HG02884 (cell line): ENCODE results near the gene WDR27.
"Not testable (repeated sequence)": the region's sequence is repeated elsewhere in the genome, so short reads cannot be mapped to it uniquely, and the experiment has no call there.

ENCODE experiments used
- ATAC-seq: cut with Tn5 transposase; IDR thresholded peaks from one replicate; pipeline ENCODE4 v1.9.1; 2021; ENCODE audit warnings: mild to moderate bottlenecking, moderate library complexity; ENCODE audit not compliant: unreplicated experiment

Gene WDR27

DNA sequence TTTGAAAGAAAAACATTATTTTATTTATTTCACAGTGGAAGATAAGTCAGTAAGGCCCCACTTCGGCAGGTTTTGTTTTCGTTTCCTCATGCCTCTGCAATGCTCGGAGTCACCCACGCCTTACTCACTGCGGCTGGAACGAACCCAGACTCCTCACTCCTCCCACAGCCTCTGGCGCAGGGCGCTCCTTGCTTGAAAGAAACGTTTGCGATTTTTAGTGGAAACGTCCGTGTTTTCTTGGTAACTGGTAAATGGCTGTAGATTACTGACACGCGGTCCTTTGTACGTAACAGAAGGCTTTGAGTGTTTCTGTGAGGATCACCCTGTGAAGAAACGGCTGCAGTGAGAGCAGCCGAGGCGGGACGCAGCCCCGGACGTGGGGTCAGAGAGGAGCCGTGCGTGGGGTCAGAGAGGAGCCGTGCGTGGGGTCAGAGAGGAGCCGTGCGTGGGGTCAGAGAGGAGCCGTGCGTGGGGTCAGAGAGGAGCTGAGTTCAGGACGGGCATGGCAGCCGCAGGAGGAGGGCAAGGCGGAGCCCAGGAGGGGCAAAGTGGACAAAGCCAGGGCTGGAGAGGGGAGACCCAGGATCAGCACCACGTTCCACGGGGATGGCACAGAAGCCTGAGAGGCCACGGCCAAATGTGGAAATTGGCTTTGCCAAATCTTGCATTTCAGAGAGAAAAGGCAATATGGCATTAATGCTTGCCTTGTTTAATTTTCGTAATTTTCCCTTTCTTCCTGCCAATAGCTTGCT, 249.5 kb downstream of the WDR27 start:
- no peak for ATAC-seq

DNA sequence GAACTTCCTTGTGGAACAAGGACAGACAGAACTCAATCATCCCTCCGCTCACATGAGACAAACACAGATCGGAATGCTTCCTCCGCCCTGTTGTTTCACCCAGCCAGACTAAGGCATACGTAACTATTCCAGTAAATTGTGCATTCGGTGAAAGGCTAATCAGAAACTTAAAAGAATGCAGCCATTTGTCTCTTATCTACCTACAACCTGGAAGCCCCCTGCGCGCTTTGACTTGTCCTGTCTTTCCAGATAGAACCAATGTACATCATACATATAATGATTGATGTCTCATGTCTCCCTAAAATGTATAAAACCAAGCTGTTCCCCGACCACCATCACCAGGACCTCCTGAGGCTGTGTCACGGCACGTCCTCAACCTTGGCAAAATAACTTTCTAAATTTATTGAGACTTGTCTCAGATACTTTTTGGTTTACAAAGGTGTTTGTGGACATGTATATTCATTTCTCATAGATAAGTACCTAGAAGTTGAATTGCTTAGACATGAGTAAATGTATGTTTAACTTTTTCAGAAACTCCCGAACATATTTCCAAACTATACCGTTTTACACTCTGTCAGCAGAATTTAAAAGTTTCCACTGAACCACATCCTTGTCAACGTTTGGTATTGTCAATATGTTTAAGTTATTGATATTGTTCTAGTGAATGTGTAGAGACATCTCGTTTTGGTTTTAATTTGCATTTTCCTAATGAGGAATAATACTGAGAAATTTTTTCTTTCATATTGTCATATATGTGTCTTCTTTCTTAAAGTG, 250.6 kb downstream of the WDR27 start:
- no peak for ATAC-seq

DNA sequence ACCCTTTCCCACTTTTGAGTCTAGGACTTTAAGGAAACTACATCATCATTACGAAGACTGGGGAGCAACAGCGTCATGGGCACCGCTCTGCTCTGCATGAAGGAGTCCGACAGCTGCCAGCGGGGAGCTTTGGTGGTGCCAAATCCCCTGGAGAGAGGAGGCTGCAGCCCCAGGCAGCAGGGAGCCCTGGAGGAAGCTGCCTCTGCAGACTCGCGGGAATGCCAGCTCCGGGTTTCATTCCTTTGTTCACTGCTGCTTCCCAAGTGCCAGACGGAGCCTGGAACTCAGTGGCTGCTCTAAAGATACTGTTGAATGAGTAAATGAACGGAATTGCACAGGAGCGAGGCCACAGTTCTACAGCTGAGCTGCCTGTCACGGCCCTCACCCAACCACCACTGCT, 251.7 kb downstream of the WDR27 start:
- no peak for ATAC-seq

DNA sequence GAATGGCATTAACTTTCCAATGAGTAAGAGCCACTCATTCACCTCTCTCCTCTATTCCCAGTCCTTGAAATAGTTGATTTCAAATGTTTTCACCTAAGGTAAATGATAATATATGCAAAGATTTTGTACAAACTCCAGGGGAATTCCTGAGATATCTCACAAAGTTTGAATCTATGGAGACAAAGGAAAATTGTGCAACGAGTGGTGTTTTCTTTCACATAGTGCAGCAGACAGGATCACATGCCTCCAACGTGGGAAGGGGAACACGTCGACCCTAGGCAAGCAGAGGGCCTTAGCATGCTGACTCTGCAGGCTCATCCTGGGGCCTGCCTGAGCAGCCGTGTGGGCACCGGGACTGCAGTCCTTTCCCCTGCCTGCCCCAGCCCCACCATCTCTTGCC, 252.6 kb downstream of the WDR27 start:
- no peak for ATAC-seq

DNA sequence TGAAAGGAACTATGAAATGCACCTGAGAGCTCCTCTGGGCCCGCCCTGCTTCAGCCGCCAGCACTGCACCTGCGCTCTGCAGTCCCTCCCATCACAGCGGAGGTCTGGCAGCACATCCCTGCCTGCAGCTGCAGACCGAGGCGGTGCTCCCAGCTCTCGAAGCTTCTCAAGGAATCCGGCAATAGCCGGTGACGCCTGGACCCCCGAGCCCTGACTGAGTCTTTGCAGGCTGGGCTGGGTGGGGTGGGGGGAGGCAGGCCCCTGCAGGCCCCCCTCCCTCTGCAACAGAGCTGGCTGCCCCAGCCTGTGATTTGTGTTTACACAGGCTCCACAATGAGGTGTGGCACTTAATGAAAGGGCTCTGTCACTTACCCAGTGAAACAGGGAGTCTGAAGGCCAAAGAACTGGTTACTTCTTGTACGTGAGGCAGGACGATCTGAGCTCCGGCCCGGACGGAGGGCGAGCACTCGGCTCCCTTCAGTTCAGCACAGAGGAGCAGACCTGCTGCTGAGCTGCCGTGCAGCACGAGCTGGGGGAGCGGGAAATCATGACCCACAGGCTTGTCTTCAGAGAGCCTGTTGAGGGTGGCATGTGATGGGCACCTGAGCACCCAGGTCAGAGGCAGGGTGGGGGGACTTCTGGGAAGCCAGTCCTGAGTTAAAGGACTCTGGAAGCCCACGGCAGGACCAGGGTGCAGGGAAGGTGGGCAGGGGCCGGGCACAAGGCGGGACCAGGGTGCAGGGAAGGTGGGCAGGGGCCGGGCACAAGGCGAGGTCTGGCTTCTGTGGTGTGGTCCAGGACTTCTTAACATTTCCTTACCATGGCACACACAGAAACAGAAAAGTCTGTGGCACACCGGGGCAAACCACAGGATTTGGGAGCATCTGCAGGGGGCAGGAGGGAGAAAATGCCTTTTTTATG, 255.9 kb downstream of the WDR27 start:
- ATAC-seq, result no peak

DNA sequence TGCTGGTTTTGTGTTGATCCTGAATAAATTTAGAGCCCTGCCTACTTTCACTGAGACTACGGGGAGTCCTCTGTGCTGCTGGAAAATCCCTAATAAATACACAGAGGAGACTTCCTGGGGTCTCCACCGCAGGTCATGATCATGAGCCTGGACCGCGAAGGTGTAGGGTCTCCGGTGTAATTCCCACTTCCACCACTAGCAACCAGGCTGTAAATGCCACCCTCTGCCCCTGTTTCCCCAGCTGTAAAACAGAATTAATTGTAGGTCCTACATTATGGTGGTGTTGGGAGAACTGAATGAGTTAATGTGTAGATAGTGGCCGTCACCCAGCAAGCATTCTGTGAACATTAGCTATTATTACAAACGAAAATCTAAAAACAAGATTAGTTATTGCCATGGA, 256.6 kb downstream of the WDR27 start:
- no peak for ATAC-seq

DNA sequence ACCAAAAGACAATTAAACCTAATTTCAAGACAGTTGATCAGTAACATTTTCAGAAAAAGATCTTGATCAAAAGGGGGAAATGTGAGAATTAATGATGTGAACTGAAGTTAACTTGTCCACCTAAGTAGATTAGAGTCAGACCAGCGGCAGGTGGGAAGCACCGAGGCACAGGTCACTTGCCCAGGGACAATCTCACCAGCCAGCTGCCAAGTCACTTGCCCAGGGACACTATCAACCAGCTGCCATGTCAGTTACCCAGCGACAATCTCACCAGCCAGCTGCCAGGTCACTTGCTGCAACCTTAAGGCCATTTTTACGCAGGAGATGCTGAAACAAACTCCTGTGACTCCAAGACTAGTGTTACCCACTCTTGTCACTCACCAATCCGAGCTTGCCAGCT, 260.5 kb downstream of the WDR27 start:
- no peak for ATAC-seq

DNA sequence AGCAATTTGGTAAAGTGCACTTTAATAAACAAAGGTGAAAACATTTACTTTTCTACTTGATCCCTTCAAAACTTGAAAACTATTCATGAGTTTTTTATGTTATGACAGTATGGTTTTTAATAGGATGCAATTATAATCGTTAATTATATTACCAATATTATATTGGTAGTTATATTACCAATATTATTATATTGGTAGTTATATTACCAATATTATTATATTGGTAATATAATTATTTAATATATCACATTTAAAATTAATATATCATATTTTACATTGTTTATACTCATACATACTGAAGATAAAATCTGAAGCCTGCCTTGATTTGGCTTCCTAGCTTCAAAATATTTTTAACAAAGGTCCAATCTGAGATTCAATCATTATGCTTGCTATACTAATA, 262.1 kb downstream of the WDR27 start:
- no peak for ATAC-seq

DNA sequence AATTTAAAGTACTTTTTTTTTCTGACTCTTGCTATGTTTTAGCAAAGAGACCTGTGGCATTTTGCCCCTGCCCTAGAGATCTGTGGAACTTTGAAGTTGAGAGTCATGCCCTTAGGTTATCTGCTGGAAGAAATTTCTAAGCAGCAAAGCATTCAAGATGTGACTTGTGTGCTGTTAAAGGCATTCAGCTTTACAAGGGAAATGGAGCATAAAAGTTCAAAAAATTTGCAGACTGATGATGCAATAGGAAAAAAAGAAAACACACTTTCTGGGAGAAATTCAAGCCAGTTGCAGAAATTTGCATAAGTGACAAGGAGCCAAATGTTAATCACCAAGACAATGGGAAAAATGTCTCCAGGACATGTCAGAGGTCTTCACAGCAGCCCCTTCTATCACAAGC, 267.3 kb downstream of the WDR27 start:
- not testable (repeated sequence) for ATAC-seq

DNA sequence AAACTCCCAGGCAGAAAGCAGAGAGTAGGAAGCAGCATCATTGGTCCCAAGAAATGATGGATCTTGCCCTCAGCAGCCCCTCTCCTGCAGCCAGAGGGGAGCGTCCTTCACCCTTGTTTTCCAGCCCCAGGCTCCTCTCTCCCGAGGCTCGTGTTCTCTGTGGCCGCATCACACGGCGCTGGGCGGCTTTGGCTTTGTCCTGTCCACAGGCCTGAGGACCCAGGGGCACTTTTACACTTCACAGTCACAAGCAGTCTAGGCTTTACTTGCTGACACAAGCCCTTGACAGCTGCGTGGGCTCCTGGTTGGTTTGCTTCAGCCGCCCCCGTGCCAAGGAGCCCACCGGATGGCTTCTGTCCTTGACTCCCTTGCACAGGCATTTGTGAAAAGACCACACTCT, 272.8 kb downstream of the WDR27 start:
- ATAC-seq, result no peak

DNA sequence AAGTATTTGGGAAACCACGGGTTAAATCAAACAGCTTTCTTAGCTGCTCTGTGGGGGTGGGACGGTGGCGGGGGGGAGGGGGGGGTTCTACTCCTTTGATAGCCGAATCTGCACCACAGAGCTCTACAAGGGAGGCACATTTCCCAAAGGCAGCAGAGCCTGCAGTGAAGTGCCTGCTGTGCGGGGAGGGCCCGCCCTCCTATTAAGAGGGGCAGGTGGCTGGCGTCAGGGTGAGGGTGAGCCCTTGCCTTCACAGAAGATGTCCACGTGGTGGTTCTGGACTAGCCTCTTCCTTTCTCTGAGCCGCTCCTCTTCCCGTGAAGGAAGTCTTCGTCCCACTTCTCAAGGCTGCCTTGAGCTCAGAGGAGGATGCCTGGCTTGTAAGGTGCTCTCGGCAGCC, 273.3 kb downstream of the WDR27 start:
- no peak for ATAC-seq

DNA sequence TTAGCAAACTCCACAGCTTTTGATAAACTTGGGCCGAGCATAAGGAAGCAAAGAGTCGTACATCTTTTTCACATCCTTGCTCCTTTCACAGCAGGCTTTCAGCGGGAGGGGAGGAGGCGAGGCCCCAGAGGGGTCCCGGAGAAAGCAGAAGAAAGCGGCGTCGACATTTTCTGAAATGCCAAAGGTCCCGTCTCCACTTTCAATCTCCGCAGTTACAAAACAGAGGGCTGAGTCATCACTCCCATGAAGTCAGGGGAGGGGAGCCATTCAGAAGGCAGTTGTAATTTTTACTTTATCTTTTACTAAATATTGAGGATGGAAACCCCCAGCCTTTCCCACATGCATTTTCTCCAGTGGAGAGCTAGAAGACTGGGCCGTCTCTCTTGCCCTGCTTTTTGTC, 274.0 kb downstream of the WDR27 start:
- ATAC-seq, result no peak

DNA sequence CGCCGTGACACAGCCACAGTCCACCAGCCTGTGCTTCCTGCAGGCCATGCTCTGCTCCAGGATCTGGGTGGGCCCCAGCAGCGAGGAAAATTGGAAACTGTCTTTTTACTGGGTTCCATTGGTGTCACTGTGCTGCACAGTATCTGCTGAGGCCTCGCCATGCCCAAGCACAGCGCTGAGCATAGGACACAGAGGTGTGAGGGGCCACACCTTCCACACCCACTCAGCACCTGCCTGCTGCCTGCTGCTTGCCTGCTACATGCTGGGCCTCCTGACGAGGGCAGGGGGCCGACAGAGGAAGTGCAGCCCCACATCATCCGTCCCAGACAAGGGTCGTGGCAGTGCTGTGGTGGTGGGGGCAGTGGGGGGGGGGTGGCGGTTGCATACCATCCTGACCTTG, 275.2 kb downstream of the WDR27 start:
- no peak for ATAC-seq

DNA sequence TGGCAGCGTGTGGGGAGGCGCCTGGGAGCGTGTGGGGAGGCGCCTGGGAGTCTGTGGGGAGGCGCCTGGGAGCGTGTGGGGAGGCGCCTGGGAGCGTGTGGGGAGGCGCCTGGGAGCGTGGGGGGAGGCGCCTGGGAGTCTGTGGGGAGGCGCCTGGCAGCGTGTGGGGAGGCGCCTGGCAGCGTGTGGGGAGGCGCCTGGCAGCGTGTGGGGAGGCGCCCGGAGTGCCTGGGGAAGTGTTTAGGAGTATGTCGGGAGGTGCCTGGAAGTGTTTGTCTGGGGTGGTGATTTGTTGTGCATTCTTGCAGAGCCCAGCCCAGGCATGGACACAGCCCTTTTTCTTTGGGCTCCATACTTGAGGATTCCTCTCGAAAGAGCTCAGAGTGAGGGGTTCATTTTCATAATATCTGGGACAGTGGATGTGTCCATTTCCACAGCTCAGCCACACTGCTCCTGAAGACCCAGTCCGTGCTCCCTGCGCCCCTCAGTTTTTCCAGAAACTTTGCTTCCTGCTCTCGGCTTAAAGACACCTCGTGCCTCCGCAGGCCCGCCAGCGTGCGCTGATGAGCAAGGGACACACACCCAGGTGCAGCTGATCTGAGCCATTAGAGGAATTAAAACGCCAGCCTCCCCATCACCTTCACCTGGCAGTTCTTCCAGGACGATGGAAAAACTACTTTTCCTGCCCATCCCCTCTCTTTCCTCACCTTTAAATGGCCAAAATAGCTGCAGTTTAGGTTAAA, 276.0 kb downstream of the WDR27 start:
- no peak for ATAC-seq

DNA sequence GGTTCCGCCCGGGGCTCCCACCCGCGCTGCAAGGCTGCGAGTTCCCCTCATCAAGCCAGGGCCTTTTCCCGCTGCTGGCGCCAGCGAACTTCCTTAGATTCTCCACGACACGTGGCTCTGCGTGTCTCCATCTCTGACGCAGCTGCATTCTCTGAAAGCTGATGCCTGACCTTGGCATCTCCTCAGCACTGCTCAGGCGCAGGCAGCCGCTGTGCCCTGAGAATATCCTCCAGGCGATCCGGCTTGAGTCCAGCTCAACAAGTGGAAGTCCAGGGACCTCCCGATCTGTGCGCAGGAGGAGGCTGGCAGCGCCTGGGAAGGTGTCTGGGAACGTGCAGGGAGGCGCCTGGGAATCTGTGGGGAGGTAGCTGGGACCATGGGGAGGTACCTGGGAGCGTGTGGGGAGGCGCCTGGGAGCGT, 277.0 kb downstream of the WDR27 start:
- ATAC-seq, result no peak

DNA sequence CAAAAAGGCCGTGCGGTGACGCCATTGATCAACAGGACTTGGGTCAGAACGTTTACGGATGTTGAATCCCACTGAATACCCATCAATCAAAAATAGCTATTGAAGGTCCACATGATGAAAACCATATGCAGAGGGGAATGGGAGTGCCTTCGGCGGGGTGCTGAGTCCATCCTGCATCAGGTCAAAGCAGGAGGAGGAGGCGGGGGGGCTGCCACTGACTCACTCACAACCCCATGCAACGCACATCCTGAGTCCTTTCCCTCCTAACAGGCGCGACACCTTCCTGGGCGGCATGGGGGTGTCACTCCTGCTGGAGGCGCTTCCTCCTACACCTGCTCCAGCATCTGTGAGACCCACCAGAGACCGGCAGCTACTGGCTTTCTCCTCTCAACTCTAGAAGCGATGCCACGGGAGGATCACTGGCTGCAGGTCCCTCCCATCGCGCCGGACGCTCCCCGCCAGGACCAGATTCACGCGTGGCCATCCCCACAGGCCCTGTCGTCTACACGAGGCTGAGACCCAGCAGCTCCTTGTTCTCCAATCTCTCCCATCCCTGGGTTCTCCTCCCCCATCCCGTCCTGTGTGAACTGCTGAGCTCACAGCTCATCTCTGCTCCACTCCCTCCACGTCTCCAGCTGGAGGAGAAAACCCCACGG, 277.6 kb downstream of the WDR27 start:
- ATAC-seq, result no peak

DNA sequence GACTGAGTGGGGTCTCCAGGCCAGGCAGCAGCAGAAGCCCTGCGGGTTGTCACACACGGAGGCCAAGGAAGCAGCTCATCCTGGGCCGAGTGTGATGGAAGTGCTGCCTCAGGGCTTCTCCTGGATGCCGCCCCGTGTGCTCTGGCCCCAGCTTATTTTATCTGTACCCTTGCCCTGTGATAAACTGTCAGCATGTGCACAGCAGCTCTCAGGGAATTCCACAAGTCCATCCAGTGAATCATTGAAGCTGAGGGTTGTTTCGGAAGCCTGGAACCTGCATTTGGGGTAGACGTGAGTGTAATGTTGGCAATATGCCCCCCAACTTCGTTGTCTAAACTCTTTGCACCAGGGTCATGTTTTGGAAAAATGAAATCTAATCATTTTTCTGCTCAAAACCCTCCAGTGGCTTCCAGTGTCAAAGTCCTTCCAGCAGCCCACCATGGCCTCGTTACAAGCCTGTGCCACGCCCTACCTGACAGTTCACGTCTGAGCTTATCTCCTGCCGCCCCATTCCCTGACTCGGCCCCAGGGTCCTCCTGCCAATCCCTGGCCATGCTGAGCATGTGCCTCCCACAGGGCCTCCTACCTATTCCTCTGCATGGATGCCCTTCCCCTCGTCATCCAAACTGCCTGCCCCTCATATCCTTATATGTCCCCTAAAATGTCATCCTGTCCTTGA, 280.1 kb downstream of the WDR27 start:
- no peak for ATAC-seq

DNA sequence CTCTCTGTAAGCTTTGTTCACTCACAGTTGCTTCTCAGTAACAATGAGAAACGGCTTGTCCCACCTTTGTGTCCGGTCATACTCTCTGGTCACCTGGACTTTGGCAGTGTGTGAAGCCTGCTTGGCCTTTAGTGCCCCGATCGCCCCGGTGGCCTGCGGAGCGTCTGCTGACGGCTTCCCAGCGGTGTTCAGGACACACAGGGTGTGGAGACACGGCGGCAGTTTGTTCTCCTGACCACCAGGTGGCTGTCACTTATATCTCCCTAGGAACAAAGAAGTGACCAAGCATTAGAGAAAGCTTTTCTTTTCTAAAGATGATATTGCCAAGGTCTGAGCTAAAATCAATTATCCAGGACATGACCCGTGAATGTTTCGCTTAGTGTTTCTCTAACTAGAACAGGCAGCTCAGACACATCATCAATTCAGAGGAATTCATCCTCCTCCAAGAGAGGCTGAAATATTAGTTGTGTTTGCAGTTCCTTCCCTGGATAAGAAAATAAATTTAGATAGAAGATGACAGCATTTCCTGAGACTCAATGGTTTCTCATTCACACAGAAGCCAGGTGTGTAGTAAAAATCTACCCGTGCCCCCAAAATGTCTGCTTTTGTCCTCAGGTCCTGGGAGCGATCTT, 280.8 kb downstream of the WDR27 start:
- no peak for ATAC-seq

DNA sequence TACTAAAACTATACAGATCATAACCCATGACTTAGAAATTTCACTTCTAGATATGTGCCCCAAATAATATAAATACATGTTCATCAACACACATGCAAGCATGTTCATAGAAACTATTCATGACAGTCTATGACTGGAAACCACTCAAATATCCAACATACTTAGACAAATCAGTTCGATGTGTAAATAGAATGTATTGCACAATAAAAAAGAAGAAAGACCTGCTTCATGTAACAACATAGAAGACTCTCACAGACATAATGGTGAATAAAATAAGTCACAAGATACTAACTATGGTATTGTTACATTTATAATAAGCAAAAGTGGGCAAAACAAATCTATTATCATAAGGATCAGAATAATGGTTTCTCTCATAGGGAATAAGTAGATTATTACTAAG, 284.7 kb downstream of the WDR27 start:
- no peak for ATAC-seq
